Activated CD4-positive, alpha-beta T cell treated with anti-CD3 and anti-CD28 coated beads, Interleukin-2, amount 50 U/mL, for 4 hours (primary cell): ENCODE results near the gene OGFR.

Source experiments
- DNase-seq, 2 experiments: peaks; one replicate each; pipeline ENCODE4 v3.0.0-alpha.2; 2020

OGFR gene

DNA sequence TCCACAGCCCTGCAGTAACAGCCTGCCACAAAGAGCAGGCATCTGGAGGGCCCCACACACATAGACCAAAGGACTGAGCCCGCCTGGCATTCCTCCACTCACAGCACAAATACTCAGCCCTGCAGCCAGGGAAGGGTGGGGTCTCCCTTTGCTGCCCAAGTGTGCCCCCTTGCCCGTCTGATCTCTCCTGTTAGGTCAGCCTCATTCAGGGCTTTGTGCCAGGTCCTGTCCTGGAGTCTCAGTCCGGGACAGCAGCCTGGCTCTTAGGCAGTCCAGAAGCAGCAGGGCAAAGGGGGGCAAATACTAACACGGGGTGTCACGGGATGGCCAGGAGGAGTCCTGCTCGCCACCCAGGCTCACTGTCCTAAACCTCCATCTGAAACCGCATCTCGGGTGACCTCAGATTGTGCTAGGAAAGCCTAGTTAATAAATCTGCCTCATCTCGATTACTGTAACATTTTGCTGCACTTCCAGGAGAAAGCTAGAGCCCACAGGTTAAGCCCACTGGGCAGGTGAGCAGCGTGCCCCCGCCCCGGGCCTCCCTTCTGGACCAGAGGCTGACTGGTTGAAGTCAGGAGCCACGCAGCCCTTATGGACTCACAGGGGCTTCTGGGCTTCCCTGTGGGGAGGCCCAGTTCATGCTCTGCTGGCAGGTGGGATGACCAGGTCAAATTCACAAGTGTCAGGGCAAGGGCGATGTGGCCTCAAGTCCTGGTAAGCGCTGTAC, 3.2 kb upstream of the OGFR start:
- no peak for DNase-seq

DNA sequence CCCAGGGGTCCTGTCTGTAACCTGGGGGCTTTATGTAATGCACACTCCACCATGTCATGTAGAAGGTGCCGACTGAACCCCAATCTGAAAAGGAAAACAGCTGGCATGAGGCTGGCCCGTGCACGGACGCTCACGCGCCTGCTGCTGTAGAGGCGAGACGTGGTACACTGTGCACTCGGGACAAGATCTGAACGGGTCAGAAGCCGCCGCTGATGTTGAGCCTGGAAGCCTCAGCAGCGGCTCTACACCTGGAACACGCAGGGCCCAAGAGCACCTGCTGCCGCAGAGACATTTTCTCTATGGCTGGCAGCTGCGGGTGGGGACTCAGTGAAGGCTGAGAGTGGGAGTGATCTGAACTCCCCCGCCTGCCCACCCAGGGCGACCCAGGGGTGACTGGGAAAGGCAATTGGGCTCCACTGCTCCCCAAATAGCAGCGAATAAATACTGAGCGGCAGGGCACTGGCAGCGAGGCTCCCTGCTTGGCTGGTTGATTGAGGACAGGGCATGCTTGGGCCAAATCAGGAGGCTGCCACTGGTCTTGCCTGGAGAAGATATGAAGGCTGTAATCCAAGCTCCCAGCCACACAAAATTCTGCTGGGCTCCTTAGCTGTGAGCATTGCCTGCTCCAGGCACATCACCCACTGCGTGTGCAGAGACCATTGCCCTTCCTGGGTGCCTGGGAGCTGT, 2.5 kb upstream of the OGFR start:
- no peak for DNase-seq

DNA sequence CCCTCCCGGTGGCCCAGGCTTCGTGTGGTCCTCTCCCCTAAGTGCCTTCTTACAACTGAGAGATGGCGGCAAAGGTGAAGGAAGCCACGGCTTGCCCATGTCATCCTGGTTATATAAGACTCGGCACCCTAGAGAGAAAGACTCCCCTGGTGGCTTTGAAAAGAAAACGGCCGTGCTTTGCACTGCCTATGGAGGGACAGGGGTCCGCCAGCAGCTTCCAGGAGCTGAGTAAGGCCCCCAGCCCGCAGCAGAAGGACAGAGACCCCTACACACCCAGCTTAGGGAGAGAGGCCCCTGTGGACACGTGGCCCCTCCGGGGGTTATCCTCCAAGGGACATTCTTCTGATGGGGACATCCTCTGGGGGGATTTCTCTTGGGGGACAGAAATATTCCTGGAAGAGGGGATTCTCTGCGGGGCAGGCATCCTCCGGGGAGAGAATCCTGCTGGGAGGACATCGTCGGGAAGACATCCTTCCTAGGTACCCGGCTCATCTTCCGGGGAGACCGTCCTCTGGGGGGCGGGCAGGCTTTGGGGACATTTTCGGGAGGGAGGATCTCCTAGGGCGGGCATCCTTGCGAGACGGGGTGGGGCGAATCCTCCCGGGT, 511 bp upstream of the OGFR start:
- DNase-seq, result no peak

DNA sequence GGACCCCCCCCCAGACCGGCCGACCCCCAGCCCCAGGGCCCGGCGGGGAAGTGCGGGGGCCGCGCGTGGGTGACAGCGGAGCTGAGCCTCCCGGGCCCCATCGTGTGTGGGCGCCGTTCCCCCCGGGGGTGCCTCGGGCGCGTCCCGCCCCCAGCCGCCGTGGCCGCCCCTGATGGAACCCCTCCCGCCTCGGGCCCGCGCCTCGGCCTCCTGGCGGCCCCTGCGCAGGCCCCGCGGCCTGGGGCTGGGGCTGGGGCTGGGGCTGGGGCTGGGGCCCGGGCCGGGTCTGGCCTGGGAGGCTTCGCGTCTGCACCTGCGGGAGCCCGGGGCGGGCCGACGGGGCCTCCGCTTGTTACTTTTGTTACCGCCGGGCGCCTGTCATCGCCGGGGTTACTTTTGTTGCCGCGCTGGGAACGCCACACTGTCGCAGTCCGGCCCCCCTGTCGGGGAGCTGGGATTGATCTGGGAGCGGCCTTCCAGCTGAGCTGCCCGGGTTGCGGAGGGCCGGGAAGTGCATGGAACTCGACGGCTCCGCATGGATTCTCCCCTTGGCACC, 598 bp downstream of the OGFR start:
- peak; percentile 50 to 57 for DNase-seq

DNA sequence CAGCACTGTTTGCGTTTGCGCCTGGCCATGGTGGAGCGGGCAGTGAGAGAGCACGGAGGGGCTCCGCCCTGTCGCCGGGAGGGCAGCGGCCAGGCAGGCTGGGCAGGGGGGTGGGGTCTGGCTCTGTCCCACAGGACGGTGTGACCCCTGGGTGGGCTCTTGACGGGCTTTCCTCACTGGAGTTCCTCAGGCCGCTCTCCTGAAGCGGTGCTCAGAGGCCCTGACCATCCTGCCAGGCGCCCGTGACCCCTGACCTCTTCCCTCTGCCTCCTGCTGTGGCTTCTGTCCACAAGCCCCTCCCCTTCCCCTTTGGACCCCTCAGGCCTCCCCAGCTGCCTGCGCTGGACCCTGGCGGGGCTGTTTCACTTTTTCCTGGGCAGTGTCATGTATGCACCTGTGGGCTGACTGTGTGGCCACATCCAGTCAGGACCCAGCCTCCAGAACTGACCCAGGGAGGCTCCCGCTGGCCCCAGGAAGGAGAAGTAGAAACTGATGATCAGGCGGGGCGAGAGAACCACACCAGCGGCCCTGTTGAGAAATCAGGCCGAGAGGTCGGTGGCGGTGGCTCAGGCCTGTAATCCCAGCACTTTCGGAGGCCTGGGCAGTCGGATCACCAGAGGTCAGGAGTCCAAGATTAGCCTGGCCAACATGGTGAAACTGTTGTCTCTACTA, 1.2 kb downstream of the OGFR start:
- no peak for DNase-seq

DNA sequence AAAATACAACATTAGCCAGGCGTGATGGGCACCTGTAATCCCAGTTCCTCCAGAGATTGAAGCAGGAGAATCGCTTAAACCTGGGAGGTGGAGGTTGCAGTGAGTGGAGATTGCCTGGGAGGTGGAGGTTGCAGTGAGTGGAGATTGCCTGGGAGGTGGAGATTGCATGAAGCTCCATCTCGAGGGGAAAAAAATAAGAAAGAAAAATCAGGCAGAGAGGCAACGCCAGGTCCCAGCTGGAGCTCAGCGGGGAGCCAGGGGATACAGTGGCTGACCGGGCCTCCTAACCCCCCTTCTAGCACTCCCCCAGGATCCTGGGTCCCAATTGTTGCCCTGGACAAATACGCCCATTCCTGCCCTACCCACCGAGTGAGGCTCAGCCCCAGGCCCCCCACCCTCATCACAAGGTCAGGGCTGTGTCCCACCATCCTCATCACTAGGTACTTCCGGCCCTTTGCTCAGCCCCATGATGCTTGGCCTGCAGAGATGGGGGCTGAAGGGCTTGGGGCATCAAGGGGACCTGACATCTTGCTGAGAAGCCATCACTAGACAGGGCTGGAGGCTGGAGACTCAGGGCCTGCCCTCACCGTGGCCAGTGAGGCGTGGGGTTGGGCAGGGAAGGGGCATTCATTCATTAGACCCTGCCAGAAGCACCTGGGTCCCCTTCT, 1.9 kb downstream of the OGFR start:
- no peak for DNase-seq

DNA sequence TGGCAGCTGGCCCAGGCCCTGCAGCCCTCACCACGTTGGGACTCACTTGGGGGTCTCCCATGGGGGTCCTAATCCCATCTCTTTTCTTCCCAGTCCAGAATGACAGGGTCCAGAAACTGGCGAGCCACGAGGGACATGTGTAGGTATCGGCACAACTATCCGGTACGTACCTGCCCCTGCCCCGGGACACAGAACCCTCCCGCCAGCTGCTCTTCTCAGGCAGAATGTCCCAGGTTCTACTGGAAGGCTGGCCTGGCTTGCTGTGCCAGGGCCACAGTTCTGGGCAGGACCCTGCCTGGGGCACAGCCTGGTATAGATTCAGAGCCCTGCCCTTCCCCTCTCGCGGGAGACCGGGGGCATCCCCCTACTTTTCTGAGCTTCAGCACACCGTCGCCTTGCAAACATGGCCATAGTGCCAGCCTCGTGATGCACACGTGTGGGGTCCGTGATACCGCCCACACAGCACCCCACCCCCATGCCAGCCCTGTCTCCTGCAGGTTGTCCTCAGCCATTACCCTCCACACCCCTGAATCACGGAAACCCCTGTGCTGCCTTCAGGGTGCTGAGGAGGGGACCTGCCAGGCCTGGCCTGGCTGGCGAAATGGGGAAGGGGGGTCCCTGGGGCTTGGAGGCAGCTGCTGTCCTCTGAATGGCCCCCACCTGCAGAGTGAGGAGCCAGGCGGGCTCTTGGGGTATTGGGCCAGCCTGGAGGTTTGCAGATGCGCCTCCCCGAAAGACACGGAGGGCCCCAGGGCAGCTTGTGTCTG, 3.0 kb downstream of the OGFR start:
- DNase-seq, result no peak

DNA sequence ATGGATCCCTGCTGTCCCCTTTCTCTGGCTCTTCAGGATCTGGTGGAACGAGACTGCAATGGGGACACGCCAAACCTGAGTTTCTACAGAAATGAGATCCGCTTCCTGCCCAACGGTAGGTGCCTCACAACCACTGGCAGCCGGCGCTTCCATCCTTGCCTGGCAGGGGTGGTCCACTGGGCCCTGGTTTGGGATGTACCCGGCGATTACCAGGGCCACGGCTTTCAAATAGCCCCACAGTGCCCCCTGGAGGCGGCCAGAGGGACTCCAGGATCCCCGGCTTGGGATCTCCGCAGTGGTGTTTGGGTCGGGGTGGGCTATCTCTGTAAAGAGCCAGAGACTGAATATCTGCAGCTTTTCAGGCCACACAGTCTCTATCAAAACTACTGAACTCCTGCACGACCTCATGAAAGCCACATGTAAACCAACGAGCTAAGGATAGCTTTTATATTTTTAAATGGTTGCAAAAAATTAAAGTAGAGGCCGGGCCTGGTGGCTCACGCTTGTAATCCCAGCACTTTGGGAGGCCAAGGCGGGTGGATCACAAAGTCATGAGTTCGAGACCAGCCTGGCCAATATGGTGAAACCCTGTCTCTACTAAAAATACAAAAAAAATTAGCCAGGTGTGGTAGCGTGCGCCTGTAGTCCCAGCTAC, 3.7 kb downstream of the OGFR start:
- DNase-seq, result peak; percentile 59 to 68

DNA sequence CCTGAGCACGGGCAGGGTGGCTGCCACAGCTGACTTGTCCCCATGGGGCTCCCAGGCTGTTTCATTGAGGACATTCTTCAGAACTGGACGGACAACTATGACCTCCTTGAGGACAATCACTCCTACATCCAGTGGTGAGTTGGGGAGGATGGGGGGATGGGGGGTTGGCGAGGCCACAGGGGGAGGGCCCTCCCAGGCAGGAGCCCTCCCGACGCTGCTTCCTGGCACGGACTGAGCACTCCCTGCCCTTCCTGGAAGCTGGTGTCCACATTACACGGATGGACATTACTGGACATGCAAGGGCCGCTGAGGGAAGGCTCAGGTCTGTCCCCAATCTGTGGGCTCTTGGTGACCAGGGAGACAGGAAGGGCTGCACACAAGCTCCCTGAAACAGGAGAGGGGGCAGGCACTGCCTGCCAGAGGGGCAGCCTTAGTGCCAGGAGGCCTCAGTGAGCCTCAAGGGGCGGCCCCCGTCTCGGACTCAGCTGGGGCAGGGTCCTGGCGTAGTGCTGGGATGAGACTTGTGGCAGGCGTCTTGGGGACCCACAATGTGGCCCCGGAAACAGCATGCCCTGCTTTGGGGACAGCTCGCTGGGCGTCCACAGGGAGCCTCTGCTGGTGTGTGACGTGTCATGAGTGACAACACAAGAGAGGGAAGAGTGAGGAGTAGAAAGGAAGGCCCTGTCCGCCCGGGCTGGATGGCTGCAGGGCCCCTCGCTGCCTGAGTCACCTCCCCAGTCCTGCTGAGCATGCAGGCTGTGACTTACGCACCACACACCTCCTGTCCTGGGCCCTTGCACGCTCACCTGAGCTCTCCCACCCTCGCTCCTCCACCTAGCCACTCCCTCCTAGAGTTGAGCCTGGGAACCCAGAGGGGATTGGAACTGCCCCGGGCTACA, 5.1 kb downstream of the OGFR start:
- no peak for DNase-seq

DNA sequence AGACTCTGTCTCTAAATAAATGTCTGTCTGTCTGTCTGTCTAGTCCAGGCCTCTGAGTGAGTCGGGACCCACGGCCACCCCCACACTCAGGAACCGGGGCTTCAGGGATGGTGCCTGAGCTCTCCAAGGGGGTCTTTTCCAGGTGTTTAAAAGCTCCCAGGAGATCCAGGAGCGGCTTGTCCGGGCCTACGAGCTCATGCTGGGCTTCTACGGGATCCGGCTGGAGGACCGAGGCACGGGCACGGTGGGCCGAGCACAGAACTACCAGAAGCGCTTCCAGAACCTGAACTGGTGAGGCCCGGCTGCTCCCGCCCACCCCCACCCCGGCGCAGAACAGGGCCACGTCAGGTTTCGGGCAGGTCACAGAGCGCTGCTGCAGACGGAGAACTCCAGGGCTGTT, 6.7 kb downstream of the OGFR start:
- DNase-seq, result no peak

DNA sequence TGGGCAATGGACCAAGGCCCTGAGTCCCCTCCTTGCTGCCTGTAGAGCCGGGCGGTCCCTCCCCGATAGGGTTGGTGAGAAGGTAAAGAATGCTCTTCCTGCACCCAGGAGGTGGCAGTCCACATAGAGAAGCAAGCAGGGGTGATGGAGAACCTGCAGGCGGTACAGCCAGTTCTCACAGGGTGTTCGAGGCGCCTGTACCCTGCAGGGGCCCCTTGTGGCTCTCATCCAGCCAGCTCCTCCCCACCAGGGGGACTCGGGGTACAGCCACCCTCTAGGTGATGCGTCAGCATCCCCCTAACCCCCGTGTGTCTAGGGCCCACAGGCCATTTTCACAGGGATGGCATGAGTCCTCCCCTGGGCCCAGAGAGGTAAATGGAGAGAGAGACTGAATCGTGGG, 7.1 kb downstream of the OGFR start:
- no peak for DNase-seq

DNA sequence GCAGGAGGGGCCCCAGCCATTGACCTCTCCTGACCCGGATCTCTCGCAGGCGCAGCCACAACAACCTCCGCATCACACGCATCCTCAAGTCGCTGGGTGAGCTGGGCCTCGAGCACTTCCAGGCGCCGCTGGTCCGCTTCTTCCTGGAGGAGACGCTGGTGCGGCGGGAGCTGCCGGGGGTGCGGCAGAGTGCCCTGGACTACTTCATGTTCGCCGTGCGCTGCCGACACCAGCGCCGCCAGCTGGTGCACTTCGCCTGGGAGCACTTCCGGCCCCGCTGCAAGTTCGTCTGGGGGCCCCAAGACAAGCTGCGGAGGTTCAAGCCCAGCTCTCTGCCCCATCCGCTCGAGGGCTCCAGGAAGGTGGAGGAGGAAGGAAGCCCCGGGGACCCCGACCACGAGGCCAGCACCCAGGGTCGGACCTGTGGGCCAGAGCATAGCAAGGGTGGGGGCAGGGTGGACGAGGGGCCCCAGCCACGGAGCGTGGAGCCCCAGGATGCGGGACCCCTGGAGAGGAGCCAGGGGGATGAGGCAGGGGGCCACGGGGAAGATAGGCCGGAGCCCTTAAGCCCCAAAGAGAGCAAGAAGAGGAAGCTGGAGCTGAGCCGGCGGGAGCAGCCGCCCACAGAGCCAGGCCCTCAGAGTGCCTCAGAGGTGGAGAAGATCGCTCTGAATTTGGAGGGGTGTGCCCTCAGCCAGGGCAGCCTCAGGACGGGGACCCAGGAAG, 7.7 kb downstream of the OGFR start:
- no peak for DNase-seq

DNA sequence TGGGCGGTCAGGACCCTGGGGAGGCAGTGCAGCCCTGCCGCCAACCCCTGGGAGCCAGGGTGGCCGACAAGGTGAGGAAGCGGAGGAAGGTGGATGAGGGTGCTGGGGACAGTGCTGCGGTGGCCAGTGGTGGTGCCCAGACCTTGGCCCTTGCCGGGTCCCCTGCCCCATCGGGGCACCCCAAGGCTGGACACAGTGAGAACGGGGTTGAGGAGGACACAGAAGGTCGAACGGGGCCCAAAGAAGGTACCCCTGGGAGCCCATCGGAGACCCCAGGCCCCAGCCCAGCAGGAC, 8.2 kb downstream of the OGFR start:
- no peak for DNase-seq

DNA sequence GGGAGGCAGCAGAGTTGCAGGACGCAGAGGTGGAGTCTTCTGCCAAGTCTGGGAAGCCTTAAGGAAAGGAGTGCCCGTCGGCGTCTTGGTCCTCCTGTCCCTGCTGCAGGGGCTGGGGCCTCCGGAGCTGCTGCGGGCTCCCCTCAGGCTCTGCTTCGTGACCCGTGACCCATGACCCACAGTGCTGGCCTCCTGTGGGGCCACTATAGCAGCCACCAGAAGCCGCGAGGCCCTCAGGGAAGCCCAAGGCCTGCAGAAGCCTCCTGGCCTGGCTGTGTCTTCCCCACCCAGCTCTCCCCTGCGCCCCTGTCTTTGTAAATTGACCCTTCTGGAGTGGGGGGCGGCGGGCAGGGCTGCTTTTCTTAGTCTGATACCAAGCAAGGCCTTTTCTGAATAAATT, 9.0 kb downstream of the OGFR start:
- no peak for DNase-seq

DNA sequence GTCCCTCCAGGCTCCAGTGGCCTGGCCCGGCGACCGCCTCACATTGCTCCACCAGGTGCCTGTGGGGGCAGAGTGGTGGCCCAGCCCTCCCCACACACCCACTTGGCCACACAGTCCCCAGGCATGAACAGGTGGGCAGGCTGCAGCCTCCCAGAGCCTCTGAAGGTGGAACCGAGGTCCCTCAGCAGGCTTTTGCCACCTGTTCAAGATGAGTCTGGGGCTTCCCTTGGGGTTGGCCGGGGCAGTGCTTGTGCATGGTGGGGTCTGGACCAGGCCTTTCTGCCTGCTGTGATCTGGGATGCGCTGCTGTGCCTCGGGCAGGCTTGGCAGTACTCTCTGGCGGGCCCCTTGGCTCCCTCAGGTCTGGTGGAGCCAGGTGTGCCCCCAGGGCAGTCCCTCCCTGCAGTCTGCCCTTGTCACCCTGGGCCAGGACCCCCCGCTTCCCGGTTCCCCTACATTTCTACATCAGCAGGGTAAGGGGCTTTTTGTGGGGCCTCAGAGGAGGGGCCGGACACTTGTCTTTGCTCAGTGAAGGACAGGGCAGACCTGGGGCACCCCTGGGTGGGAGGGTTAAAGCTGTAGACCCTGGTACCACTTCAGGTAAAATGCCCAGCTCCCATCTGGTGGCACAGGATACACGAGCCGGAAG, 9.5 kb downstream of the OGFR start:
- no peak for DNase-seq

DNA sequence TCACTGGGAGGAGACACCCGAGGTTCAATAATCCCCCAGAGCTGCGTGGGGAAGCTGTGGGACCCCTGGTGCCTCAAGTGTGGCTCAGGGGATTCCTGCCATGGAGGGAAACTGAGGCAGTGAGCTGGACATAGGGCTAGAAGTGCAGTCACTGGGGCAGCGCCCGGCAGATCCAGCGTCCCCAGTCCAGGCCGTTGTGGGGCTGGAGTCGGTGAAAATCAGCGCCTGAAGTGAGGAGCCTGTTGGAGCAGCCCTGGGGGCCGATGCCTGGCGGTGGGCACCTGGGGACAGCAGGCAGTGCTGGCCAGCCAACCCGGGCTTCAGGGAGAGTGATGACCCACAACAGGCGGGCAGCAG, 10.1 kb downstream of the OGFR start:
- no peak for DNase-seq

DNA sequence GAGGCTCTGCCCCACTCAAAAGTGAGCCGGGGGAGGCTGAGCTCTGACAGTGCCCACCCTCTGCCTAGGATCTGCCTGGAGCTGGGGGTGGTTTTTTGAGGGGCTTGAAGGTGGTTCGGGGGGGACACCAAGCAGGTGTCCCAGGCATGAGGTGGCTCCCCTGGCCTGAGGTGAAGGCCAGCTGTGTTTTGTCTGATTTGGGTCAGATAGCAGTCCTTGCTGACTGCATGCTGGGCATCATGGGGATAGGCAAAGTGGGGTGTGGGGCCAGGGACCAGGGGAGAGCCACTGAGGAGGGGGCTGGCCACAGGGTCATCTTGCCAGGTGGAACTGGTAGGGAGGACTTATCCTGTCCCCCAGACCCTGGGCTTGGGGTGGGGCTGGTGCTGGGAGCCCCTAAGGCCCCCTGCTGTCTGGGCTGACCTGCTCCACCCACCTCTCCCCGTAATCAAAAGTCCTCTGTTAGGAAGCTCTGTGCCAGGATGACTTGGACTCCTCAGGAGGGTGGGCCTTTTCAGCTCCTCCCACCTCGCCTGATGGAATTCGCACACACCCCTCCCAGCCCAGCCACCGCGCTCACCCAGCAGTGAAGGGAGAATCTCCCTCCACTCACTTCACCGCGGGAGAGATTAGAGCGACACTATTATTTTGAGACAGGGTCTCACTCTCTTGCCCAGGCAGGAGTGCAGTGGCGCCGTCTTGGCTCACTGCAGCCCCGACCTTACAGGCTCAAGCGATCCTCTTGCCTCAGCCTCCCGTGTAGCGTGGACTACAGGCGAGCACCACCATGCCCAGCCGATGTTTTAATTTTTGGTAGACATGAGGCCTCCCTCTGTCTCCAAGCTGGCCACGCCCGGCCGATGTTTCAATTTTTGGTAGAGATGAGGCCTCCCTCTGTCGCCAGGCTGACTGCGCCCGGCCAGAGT, 10.7 kb downstream of the OGFR start:
- DNase-seq, result no peak
